GM19023 (cell line): ENCODE data around the gene MGAT5B.

Source experiments
- ATAC-seq: cut with Tn5 transposase; IDR thresholded peaks from one replicate; pipeline ENCODE4 v1.9.1; 2021; ENCODE audit warnings: mild to moderate bottlenecking, moderate library complexity; ENCODE audit not compliant: unreplicated experiment

MGAT5B gene

GRCh38 chr17:76903631-76904030 is 35.4 kb downstream of the MGAT5B start:
- ATAC-seq: no peak

GRCh38 chr17:76904116-76904515 is 35.9 kb downstream of the MGAT5B start:
- no peak for ATAC-seq

- ATAC-seq: no peak
Observed at GRCh38 chr17:76905036-76905435, 36.8 kb downstream of the MGAT5B start.

GRCh38 chr17:76905836-76906235 is 37.6 kb downstream of the MGAT5B start:
- ATAC-seq: no peak

GRCh38 chr17:76906463-76906862 is 38.3 kb downstream of the MGAT5B start:
- no peak for ATAC-seq

GRCh38 chr17:76907352-76907751 is 39.1 kb downstream of the MGAT5B start:
- no peak for ATAC-seq

GRCh38 chr17:76909971-76910760 is 42.0 kb downstream of the MGAT5B start:
- ATAC-seq: no peak

- no peak for ATAC-seq
Observed at GRCh38 chr17:76911299-76912017, 43.3 kb downstream of the MGAT5B start.

- no peak for ATAC-seq
Observed at GRCh38 chr17:76912421-76913164, 44.4 kb downstream of the MGAT5B start.

GRCh38 chr17:76914937-76915336 is 46.7 kb downstream of the MGAT5B start:
- no peak for ATAC-seq

- ATAC-seq: no peak
Observed at GRCh38 chr17:76915840-76916510, 47.8 kb downstream of the MGAT5B start.

- no peak for ATAC-seq
Observed at GRCh38 chr17:76917829-76918228, 49.6 kb downstream of the MGAT5B start.

GRCh38 chr17:76918811-76919210 is 50.6 kb downstream of the MGAT5B start:
- no peak for ATAC-seq

- ATAC-seq: no peak
Observed at GRCh38 chr17:76920364-76921139, 52.3 kb downstream of the MGAT5B start.

GRCh38 chr17:76921340-76922036 is 53.3 kb downstream of the MGAT5B start:
- no peak for ATAC-seq

GRCh38 chr17:76922084-76922483 is 53.9 kb downstream of the MGAT5B start:
- ATAC-seq: no peak

GRCh38 chr17:76922967-76923366 is 54.8 kb downstream of the MGAT5B start:
- ATAC-seq: no peak

GRCh38 chr17:76923491-76923890 is 55.3 kb downstream of the MGAT5B start:
- ATAC-seq: no peak
